ENCODE data around the gene DOK4. TPM values are rescaled to one million over a fixed set of nuclear protein-coding genes. Genes with fewer than 3 reads are reported as not detected.

Gene DOK4
- total RNA-seq, 1 experiment from 2014 or later, result 6.8 TPM

GRCh38 chr16:57514371-57514770 lies 28.1 kb upstream of the DOK4 start:
- no peaks in the 10 kb centered on the region for H3K4me1 ChIP-seq (ENCODE audit: control insufficient read depth, insufficient read depth, low read length)
- no TSS peak for BruUV-seq (replicated peaks)
- DNase-seq (ENCODE audit: low read depth, low spot score) (no peak), ATAC-seq (no peak)
- in situ Hi-C loops (cut with HindIII; ENCODE audit: low pct_unique_long_range_greater_than_20kb, low sequenced_read_pairs) (no loop called here), intact Hi-C loops (cut with micrococcal nuclease; ENCODE audit: unreplicated experiment) (loop anchor here (10.0 kb wide), 1 partner anchor 50 kb away; the partner anchor contains the start of gene POLR2C)
- no peaks in the 10 kb centered on the region for H3K27me3 ChIP-seq (ENCODE audit: control insufficient read depth, insufficient read depth, low read length)
- ChIA-PET CTCF (no interaction called here), POLR2A (interaction anchor here (0.6 kb wide), 1 partner anchor 12 kb away, joined by 3 read pairs; no protein-coding TSS in a partner anchor)
- no peaks in the 10 kb centered on the region for H3K9me3 ChIP-seq (ENCODE audit: control insufficient read depth, insufficient read depth, low read depth, low read length)
- no peak overlapping the region for H3K4me3 ChIP-seq (ENCODE audit: low read depth in 2 of 2, low read length in 2 of 2)
- no peaks in the 10 kb centered on the region for H3K36me3 ChIP-seq (ENCODE audit: control insufficient read depth, insufficient read depth, low read length)
- H3K27ac ChIP-seq (ENCODE audit: low read length), result no peak overlapping the region
- TF ChIP-seq CTCF (IDR thresholded peaks at IDR 0.05) (no peak), REST (IDR thresholded peaks at IDR 0.05; ENCODE audit: insufficient read depth in 1 of 2, low read depth in 2 of 2, low read length in 1 of 2) (no peak), POLR2AphosphoS5 (IDR thresholded peaks at IDR 0.05; ENCODE audit: low read depth, low read length) (no peak), TCF7L2 (IDR thresholded peaks at IDR 0.05; ENCODE audit: low read depth, low read length) (no peak), SIN3A (IDR thresholded peaks at IDR 0.05; ENCODE audit: borderline replicate concordance, insufficient read depth, low read depth, low read length) (no peak)

GRCh38 chr16:57513371-57514102 lies 27.2 kb upstream of the DOK4 start:
- no peak overlapping the region for H3K4me3 ChIP-seq (ENCODE audit: low read depth in 2 of 2, low read length in 2 of 2)
- no peak for ATAC-seq
- no peaks in the 10 kb centered on the region for H3K27me3 ChIP-seq (ENCODE audit: control insufficient read depth, insufficient read depth, low read length)
- H3K4me1 ChIP-seq (ENCODE audit: control insufficient read depth, insufficient read depth, low read length), result no peaks in the 10 kb centered on the region
- no TSS peak for BruUV-seq (replicated peaks)
- intact Hi-C loops (cut with micrococcal nuclease; ENCODE audit: unreplicated experiment) (loop anchor here (10.0 kb wide), 1 partner anchor 49 kb away; the partner anchor contains the start of gene POLR2C), in situ Hi-C loops (cut with HindIII; ENCODE audit: low pct_unique_long_range_greater_than_20kb, low sequenced_read_pairs) (no loop called here)
- H3K36me3 ChIP-seq (ENCODE audit: control insufficient read depth, insufficient read depth, low read length), result no peaks in the 10 kb centered on the region
- no peak for TF ChIP-seq POLR2AphosphoS5 (IDR thresholded peaks at IDR 0.05; ENCODE audit: low read depth, low read length)
- no peak for TF ChIP-seq TCF7L2 (IDR thresholded peaks at IDR 0.05; ENCODE audit: low read depth, low read length)
- TF ChIP-seq SIN3A (IDR thresholded peaks at IDR 0.05; ENCODE audit: borderline replicate concordance, insufficient read depth, low read depth, low read length), result no peak
- TF ChIP-seq REST (IDR thresholded peaks at IDR 0.05; ENCODE audit: insufficient read depth in 1 of 2, low read depth in 2 of 2, low read length in 1 of 2), result no peak
- TF ChIP-seq CTCF (IDR thresholded peaks at IDR 0.05), result no peak
- H3K9me3 ChIP-seq (ENCODE audit: control insufficient read depth, insufficient read depth, low read depth, low read length), result no peaks in the 10 kb centered on the region
- ChIA-PET CTCF (no interaction called here), POLR2A (interaction anchor here (0.6 kb wide), 2 partner anchors 13 to 111 kb away, joined by 3 read pairs; no protein-coding TSS in a partner anchor)
- no peak for DNase-seq (ENCODE audit: low read depth, low spot score)
- H3K27ac ChIP-seq (ENCODE audit: low read length), result no peak overlapping the region

Measured in Panc1 (cell line).